Measurements from ENCODE around the gene AHI1.
"Not testable (repeated sequence)": the region's sequence is repeated elsewhere in the genome, so short reads cannot be mapped to it uniquely, and the experiment has no call there.

AHI1 gene

DNA sequence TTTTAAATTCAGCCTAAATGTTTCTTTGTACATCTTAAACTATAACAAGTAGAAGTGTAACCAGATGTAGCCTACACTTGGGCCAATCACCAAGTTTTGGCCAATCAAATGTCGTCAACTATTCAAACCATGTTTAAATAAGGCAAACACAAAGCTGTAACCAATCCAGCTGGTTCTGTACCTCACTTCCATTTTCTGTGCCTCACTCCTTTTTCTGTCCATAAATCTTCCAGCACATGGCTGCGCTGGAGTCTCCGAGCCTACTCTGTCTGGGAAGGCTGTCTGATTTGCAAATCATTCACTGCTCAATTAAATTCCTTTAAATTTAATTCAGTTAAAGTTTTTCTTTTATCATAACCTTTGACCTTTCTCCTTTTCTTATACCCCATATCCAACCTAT lies 7.7 kb upstream of the AHI1 start:
- no peak for DNase-seq

DNA sequence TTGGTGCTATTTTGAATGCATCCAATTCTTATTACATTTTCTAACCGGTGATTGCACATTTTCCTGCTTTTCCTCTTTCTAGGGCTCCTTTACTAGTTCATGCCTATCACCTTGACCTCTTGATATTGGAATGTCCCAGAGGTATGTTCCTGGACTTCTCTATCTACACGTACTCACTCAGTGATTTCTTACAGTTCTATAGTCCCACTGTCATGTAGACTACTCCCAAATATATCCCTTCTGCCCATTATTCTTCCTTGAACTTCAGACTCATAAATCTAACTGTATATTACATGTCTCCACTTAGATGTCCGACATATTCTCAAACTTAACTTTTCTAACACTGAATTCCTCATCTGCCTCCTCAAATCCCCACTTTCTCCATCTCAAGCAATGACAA lies 7.2 kb upstream of the AHI1 start:
- DNase-seq, result no peak

DNA sequence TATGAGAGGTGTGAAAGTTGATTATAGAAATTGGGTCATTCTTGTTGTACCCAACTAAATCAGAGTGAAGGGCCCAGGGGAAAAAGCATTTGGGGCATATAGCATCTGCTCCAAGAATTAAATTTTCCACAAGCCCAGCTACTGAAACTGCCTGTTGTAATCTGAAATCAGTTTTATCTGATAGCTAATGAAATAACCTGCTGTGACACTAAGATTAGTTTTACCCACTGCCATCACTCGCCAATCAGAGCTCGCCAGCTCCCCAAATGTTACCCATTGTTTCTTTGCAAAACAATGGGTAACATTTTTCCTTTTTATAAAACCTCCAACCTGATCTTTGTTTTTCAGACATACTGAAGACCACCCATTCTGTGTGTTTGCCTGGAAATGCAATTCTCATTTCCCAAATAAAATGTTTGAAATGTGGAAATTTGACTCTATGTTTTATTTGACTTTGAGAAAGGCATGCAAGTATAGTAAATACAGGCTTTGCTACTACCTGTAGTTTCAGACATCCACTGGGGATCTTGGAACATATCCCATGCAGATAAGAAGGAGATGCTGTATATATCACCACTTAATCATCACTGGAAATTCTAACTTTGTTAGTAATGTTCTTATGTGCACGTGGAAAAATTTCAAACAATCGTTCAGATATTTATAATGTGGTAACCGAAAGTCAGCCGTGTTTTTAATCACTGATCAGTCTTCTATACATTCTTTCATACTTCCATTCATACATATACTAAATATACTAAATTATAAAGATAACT lies 6.3 kb upstream of the AHI1 start:
- no peak for DNase-seq

DNA sequence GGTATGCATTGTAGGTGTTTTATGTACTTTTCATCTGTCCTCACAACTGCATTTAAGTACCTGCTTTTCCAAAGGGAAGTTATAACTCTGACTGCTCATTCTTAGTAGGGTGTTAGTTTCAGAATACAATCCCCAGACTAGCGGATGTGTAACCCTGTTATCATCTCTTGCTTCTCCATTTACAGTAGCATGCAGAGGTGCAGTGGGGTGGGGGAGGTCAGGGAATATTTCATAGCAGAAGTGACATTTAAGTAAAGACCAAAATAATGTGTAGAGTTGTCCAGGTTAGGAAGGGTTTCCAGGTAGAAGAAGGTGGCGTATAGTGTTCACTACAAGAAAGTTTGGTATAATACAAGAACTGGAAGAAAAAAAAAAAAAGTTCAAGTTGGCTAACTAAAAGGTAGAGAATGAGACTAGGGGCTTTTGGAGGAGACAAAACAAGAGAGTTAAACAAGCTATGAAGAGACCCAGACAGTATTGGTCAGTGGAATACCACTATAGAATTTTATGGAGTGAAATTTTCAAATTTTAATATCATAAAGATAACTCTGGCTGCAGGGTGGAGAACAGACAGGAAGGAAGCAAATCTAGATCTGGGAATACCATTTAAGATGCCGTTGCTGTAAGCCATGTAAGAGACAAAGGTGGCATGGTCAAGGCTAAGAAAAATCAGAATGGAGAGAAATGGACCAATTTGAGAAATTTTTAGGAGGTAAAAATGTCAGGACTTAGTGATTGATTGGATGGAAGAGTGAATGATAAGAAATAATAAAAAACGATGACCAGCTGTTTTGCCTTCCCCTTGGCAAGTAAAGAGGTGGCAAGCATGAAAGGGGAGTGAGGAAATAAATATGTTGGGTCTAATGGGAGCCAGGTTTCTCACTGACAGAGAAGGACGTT lies 2.2 kb upstream of the AHI1 start:
- peak; percentile 43 for DNase-seq

DNA sequence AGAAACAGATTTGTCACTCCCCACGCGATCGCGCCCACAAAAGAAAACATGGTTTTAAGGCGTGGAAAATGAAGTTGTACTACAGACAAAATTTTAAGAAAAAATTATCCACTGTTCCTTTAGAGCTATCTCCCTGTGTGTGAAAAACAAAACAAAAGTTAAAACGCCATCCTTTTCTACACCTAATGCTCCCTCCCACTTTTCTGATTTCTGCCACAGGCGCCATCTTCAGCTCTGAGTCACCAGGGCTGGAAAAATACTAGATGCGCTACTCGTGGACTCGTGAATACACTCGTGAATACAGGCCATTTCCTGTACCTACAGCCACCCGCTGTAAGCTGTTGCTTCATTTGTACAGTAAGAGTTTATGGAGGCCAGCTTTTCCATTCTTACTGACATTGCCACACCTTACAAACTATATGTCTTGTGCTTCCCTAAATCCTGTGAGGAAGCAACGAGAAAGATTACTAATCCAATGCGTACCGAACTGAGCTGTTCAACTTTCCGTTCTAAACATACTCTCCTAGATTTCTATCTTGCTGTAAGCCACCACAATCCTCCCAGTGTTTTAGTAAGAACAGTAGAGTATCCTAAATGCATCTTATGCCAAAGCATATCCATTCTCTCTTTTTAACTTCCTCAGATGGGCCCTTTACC lies 773 bp upstream of the AHI1 start:
- DNase-seq, result peak; percentile 87

DNA sequence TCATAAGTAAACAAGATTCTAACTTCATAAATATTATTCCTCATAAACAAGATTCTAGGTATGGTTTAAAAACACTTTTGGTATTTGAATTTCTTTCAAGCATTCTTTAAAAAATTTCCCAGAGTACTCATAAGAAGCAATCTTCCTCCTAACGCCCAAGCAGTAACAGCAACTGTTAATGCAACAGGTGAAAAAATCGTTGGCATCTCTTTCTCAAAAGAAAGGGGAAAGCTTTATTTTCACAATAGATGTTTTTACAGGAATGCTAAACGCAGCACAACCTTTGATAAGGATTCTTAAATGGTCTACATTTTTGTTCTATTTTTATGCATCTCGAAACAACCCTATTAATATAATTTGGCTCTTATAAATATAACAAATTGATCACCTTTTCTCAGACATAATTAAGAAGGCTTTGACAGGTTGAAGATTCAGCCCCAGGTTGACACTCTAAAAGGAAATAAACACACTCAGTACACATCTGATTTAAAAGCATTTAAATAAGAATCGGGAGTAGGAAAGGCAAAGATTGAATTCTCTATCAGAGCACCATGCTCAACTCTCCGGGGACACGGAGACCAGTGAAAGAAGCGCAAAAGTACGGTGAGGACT lies 634 bp downstream of the AHI1 start:
- peak; percentile 64 for DNase-seq

DNA sequence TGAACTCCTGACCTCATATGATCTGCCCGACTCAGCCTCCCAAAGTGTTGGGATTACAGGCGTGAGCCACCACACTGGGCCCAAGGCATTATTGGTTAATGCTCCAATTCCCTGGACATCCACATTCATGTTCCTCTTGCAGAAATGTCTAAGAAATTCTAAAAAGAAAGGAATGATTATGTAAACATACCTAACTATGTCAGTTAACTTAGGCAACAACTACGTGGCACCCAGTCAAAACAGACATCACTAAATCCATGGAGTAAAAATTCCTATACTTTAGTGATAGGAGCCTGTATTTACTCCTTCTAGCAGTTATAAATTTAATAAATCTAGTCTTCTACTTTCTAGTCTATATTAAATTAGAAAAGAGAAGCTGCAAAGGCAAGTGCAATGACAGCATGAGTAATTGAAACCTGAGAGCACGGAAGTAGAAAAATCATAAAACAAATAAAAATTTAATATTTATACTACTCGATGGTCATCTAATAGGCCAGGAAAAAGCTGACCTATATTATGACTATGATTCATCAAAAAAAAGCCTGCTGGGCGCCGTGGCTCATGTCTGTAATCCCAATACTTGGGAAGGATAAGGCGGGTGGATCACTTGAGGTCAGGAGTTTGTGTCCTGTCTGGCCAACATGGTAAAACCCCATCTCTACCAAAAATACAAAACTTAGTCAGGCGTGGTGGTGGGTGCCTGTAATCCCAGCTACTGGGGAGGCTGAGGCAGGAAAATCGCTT lies 4.2 kb downstream of the AHI1 start:
- no peak for DNase-seq

DNA sequence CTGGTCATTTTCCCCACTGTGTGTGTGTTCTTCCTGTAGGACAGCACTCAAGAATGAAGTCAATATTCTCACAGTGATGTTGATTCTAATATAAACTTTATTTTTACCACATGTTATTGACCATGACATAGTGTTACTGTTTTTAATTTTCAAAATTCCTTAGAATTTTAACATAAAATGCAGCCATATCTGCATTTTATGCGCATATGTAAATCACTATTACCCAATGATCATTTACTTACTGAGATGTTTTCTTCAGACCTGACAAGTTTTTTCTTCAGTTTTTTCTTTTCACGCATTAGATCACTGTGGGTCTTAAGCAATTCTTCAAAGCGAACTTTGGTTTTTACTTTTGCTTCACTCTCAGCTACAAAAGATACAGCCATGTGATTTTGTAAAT lies 7.2 kb downstream of the AHI1 start:
- no peak for DNase-seq

DNA sequence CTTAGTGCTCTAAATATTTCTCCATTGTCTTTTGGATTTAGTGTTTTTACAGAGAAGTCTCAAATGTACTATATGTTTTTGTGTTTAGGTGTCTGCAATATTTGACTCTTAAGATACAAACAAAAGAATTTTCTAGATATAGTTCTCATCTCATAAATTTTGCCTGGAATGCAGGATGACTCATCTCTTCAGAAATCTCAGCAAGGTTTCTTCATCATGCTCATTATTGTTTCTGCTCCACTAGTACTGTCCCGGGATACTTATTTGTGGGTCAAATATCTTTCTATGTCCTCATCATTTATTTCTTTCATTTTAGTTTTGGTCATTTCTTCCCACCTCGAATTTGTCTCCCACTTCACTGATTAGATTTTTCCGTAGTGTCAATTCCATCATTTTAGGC lies 9.5 kb downstream of the AHI1 start:
- DNase-seq, result no peak

DNA sequence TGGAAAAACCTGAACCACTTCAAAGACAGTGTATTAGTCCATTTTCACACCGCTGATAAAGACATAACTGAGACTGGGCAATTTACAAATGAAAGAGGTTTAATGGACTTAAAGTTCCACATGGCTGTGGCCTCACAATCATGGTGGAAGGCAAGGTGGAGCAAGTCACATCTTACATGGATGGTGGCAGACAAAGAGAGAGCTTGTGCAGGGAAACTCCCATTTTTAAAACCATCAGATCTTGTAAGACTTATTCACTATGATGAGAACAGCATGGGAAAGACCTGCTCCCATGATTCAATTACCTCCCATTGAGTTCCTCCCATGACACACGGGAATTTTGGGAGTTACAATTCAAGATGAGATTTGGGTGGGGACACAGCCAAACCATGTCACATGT lies 13.6 kb downstream of the AHI1 start:
- DNase-seq, result not testable (repeated sequence)

DNA sequence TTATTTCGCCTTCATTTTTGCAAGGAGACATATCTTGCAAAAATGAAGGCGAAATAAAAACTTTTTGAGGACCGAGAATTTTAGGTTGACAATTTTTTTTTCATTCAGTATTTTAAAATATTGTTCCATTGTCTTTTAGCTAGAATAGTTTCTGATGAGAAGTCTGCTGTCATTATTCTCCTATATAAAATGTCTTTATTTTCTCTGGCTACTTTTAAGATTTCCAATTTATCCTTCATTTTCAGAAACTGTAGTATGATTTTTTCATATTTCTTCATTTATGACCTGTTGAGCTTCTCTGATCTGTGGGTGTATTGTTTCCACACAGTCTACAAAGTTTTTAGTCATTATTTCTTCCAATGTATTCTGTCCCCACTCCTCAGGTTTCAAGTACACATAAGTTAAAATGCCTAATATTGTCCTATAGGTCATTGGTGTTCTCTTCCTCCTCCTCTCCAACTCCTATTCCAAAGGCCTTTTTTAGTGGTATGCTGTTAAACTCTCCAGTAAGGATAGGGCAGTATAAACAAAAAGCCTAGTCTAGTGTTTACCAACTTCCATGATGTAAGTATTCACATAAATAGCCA lies 15.7 kb downstream of the AHI1 start:
- DNase-seq, result peak; percentile 40

DNA sequence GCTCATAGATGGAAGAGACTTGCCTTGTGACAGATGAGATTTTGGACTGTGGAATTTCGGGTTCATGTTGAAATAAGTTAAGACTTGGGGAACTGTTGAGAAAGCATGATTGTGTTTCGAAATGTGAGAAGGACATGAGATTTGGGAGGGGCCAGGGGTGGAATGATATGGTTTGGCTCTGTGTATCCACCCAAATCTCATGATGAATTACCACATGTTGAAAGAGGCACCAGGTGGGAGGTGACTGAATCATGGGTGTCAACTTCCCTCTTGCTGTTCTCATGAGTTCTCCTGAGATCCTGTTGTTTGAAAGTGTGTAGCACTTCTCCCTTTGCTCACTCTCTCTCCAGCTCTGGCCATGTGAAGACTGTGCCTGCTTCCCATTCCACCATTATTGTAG lies 17.9 kb downstream of the AHI1 start:
- DNase-seq, result no peak

DNA sequence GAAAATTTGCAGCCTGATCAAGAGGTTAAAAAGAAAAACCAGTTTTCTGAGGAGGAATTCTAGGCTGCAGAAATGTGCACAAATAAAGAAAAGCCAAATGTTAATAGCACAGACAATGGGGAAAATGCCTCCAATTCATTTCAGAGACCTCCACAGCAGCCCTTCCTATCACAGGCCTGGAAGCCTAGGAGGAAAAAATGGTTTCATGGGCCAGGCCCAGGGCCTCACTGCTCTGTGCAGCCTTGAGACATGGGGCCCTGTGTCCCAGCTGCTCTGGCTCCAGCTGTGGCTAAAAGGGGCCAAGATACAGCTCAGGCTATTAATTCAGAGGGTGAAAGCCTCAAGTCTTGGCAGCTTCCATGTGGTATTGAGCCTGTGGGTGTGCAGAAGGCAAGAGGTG lies 18.9 kb downstream of the AHI1 start:
- DNase-seq, result no peak

DNA sequence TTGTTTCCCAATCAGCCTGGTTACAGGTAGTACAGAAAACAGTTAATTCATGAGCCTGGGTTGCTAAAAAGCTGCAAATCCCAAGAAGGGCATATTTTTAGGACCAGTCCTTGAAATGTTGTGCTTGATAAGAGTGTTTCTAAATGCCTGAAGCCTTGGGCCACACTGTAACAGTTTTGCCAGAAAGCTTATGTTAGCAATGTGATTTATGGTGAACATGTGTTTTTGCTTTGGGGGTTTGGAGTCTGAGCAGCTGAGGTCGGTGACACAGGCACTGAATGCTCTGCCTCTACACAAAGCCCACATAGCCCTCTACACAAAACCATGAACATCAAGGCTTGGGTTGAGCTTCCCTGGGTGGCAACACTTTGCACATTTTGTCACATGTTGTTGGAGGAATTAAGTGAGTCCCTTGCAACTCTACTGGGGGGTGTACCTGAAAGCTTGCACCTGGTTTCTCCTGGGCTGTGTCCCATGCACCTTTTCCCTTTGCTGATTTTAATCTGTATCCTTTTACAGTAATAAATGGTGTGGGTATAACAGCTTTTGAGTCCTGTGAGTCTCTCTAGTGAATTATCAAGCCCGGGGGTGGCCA lies 22.2 kb downstream of the AHI1 start:
- no peak for DNase-seq

DNA sequence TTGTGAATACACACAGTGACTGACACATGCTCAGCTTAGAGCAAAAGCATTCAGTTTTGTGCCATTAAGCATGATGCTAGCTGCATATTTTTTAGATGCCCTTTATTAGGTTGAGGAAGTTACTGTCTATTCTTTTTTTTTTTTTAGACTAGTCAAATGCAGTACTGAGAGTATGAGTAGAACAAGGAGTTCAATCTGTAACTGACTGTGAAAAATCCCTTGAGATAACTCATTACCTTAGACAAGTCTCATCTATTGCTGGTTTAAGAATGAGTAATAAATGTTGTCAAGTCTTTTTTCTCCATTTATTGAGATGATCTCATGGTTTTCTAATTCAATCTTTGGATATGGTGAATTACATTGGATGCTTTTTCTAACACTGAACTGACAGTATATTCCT lies 23.2 kb downstream of the AHI1 start:
- no peak for DNase-seq

DNA sequence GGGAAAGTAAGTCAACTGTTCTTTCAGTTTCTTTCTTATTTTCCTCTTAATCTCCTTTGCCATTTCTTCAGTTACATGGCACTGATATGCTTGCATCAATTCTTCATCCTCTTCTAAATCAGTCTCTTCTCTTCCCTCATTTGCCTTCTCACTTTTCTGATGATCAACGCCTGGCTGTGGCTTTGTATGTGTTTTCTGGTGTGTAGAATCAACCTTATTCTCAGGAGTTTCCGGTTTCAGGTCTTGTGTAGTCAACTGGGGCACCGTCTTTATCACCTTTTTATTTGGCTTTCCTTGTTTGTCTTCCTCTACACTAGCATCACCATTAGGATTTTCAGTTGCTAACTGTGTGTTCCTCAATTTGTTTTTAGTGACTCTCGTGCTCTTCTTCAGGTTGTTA lies 31.6 kb downstream of the AHI1 start:
- DNase-seq, result no peak

DNA sequence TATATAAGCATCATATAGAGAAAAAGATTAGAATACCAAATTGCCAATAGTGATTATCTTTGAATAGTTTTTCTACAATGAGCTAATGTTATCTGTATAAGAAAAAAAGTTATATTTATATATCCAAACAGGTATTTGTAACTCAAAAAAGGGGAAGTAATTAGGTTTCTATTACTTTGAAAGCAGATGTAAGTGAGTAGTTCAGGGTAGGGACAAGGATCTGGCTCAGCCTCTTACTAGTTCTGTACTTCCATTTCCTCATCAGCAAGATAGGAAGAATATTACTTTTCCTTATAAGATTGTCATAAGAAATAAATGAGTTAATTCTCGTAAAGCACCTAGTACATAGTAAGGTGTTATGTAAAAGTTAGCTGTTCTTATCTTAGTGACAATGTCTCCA lies 32.2 kb downstream of the AHI1 start:
- DNase-seq, result no peak

DNA sequence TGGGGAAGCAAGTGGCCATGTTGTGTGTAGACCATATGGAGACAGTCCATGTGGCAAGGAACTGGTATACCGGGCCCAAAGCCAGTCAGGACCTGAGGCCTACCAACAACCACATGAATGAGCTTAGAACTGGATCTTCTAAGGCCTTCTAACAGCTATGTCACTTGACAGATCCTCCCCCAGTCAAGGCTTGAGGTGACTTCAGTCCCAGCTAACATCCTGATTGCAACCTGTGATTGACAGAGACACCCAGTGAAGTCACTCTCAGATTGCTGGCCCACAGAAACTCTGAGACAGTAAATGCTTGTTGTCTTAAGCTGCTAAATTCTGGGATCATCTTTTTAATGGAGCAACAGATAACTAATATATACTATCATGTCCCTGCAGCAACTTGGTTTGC lies 32.9 kb downstream of the AHI1 start:
- no peak for DNase-seq

DNA sequence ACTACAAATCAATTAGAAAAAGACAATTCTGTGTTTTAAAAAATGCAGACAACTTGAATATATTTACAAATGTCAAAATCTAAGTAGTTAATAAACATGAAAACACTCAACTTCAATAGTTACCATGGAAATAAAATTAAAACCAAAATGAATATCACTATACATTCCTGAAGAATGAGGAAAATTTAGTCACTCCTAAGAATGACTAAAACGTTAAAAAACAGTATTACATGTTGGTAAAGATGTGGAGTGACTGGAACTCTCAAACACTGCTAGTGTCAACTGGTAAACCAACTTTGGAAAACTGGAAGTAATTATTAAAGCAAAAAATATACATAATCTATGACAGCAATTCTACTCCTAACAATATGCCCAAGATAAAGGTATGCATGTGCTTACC lies 36.3 kb downstream of the AHI1 start:
- DNase-seq, result no peak

DNA sequence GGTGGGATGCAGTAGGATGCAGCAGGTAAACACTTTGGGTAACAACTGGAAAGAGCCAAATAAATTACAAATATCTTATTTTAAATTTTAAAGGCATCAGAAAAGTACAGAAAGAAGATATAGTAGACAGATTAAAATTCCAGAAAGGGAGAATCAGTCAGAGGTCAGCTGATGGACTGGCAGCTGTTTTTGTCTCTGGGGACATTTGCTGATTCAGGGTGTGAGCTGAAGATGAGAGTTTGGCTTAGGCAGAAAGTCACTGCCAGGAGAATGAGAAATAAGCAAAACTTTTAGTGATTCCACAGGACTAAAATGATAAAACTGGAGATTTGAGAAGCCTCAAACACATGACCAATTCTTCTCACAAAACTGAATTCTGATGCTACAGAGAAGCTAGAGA lies 39.5 kb downstream of the AHI1 start:
- no peak for DNase-seq

DNA sequence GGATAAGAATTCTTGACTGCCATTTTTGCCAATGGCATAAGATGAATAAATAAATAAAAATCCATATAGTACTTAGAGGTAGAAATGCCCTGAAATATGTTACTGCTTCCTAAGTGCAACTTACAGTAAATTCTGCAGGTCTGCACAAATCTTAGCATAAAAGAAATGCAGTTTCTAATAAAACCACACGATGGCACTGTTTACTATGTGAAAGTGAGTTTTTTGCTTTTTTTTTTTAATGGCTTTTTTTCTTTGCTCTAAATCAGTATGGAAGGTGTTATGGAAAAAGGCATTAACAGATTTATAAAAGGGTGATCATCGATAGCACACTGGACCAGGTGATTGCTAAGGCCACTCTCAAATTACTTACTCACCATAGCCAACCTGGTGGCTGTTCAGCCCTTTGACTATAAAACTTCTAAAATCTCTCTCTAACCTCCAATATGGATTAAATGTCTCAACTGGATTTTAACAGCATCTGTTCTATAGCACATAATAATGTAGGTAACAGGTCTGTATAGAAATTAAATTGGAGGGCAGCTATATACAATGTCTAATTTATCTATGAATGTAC lies 45.8 kb downstream of the AHI1 start:
- peak; percentile 79 for DNase-seq

All from OCI-M1 (cell line).